Endothelial cell of umbilical vein (primary cell): ENCODE data around the gene ARHGAP15. TPM values are rescaled to one million over a fixed set of nuclear protein-coding genes. Genes with fewer than 3 reads are reported as not detected.

ENCODE experiments used
- BruUV-seq: library from RNA; stranded (reverse); fragments of 400-500 nt; replicated peaks from 2 replicates; lab custom pipeline; 2021; lab: Mats Ljungman, UMichigan
- CTCF ChIA-PET: fragments of 300-600, 350-600 bp; sonication (Branson Sonifier 250); formaldehyde crosslinking; loops from one replicate; lab custom pipeline; 2021; ENCODE audit warnings: antibody characterized with exemption, inconsistent platforms; lab: Charles Lee
- POLR2A ChIA-PET: fragments of 300-600, 350-600 bp; sonication (Branson Sonifier 250); formaldehyde crosslinking; loops from one replicate; lab custom pipeline; 2021; ENCODE audit warnings: antibody characterized with exemption, inconsistent platforms; lab: Charles Lee
- DNase-seq: peaks from one replicate; pipeline ENCODE4 v3.0.0-alpha.2; 2011; ENCODE audit warnings: low read depth, low spot score
- FAIRE-seq: peaks from 2 replicates; lab custom pipeline; 2011; peaks lifted over from hg19 to GRCh38; lab: Jason Lieb, UNC
- H2AFZ ChIP-seq: 2 replicates; pipeline ENCODE4 v1.6.0; 2012; ENCODE audit warnings: low read depth, low read length, control low read depth, inconsistent platforms
- H3K27ac ChIP-seq: 2 replicates; pipeline ENCODE4 v1.5.1; 2011; ENCODE audit warnings: low read depth, mild to moderate bottlenecking, control low read depth, low read length, moderate library complexity; ENCODE audit not compliant: insufficient read depth
- H3K27me3 ChIP-seq, 2 experiments: 2 replicates each; pipeline versions ENCODE4 v1.6.0 to v1.6.1; 2011; ENCODE audit warnings: low read length in 2 of 2, mixed read lengths in 1 of 2; ENCODE audit not compliant: control insufficient read depth in 2 of 2, insufficient read depth in 2 of 2
- H3K36me3 ChIP-seq, 2 experiments: 2 replicates in 1 of 2; 3 replicates in 1 of 2; pipeline ENCODE4 v1.5.1; 2011; ENCODE audit warnings: low read length in 2 of 2, mild to moderate bottlenecking in 1 of 2, moderate library complexity in 1 of 2; ENCODE audit not compliant: control insufficient read depth in 2 of 2, insufficient read depth in 2 of 2; ENCODE audit errors: extremely low read depth in 1 of 2
- H3K4me1 ChIP-seq: 3 replicates; pipeline ENCODE4 v1.5.1; 2011; ENCODE audit warnings: mild to moderate bottlenecking, low read length; ENCODE audit not compliant: control insufficient read depth, insufficient read depth; ENCODE audit errors: extremely low read depth
- H3K4me2 ChIP-seq: 2 replicates; pipeline ENCODE4 v1.6.1; 2011; ENCODE audit warnings: low read length, control low read depth, mixed read lengths; ENCODE audit not compliant: insufficient read depth
- H3K4me3 ChIP-seq, 3 experiments: fragments of 200-600 bp in 1 of 3; sonication (generic), shearing (Covaris generic) in 1 of 3; replicated peaks in 1 of 3; 2 replicates each; pipeline ENCODE4 v1.5.1; 2011 to 2016; ENCODE audit warnings: control low read depth in 3 of 3, low read length in 3 of 3, mild to moderate bottlenecking in 2 of 3, inconsistent platforms in 1 of 3, low read depth in 1 of 3, moderate library complexity in 1 of 3; ENCODE audit not compliant: insufficient read depth in 1 of 3
- H3K79me2 ChIP-seq: 2 replicates; pipeline ENCODE4 v1.6.0; 2012; ENCODE audit warnings: low read length, inconsistent platforms; ENCODE audit not compliant: control insufficient read depth, insufficient read depth
- H3K9ac ChIP-seq: replicated peaks from 2 replicates; pipeline ENCODE3; 2011; ENCODE audit warnings: low read length, control low read depth; ENCODE audit not compliant: insufficient read depth; ENCODE audit errors: extremely low read depth
- H3K9me1 ChIP-seq: replicated peaks from 3 replicates; pipeline ENCODE4 v1.6.0; 2011; ENCODE audit warnings: mild to moderate bottlenecking, low read length; ENCODE audit not compliant: control insufficient read depth, insufficient read depth; ENCODE audit errors: extremely low read depth
- H3K9me3 ChIP-seq: replicated peaks from 2 replicates; pipeline ENCODE4 v1.5.1; 2012; ENCODE audit warnings: low read length, inconsistent platforms; ENCODE audit not compliant: control insufficient read depth, insufficient read depth
- H4K20me1 ChIP-seq: replicated peaks from 2 replicates; pipeline ENCODE3; 2011; ENCODE audit warnings: mild to moderate bottlenecking, low read length; ENCODE audit not compliant: control insufficient read depth, insufficient read depth; ENCODE audit errors: extremely low read depth
- CTCF ChIP-seq, 2 donors: IDR thresholded peaks; 1 replicate in 1 of 2; 2 replicates in 1 of 2; pipeline ENCODE4 v1.5.1; 2011; ENCODE audit warnings: low read length in 2 of 2, mild to moderate bottlenecking in 2 of 2, moderate library complexity in 2 of 2, control low read depth in 1 of 2, inconsistent platforms in 1 of 2, low read depth in 1 of 2; ENCODE audit not compliant: insufficient read depth in 1 of 2; ENCODE audit errors: extremely low read depth in 1 of 2
- EZH2 ChIP-seq: IDR thresholded peaks from 2 replicates; pipeline ENCODE4 v1.6.1; 2012; ENCODE audit warnings: borderline replicate concordance, low read depth, mild to moderate bottlenecking, moderate library complexity, low read length, inconsistent platforms; ENCODE audit not compliant: severe bottlenecking
- FOS ChIP-seq: IDR thresholded peaks from 2 replicates; pipeline ENCODE4 v1.6.1; 2011; ENCODE audit warnings: mild to moderate bottlenecking, low read length, moderate library complexity, borderline replicate concordance; ENCODE audit not compliant: insufficient read depth
- GATA2 ChIP-seq: IDR thresholded peaks from 2 replicates; pipeline ENCODE4 v1.7.0; 2011; ENCODE audit warnings: low read depth, mild to moderate bottlenecking, moderate library complexity, mixed read lengths, low read length; ENCODE audit not compliant: insufficient read length, insufficient read depth
- JUN ChIP-seq: IDR thresholded peaks from 2 replicates; pipeline ENCODE4 v1.6.1; 2011; ENCODE audit warnings: borderline replicate concordance, low read depth; ENCODE audit not compliant: insufficient read length, insufficient read depth
- MAX ChIP-seq: IDR thresholded peaks from 2 replicates; pipeline ENCODE4 v1.6.1; 2011; ENCODE audit not compliant: insufficient read depth, insufficient read length
- MYC ChIP-seq: IDR thresholded peaks from one replicate; pipeline ENCODE4 v1.6.1; 2011; ENCODE audit warnings: mild to moderate bottlenecking, low read depth, low read length
- POLR2A ChIP-seq: IDR thresholded peaks from 2 replicates; pipeline ENCODE4 v1.6.1; 2012; ENCODE audit warnings: low read depth, mild to moderate bottlenecking, control low read depth, low read length
- POLR2AphosphoS5 ChIP-seq: IDR thresholded peaks from 2 replicates; pipeline ENCODE4 v1.6.1; 2012; ENCODE audit warnings: low read depth, mild to moderate bottlenecking, control low read depth, low read length, moderate library complexity; ENCODE audit not compliant: insufficient read depth
- dilution Hi-C: fragments of 300-500 bp; cut with MboI; formaldehyde crosslinking; loops from one replicate; pipeline ENCODE4 v1.15.0; 2019; ENCODE audit warnings: low sequenced_read_pairs; ENCODE audit not compliant: extremely low pct_ligation_motif_present
- intact Hi-C: fragments of 100-400 bp; cut with micrococcal nuclease; formaldehyde crosslinking; loops from one replicate; pipeline ENCODE4 v1.10.0; 2022
- polyA plus RNA-seq, 4 experiments: library from polyadenylated mRNA; depleted of rRNA in 3 of 4; stranded (reverse) in 3 of 4; unstranded in 1 of 4; fragments of >200 nt; gene quantifications; 2 replicates each; pipeline versions ENCODE4 v1.2.1 to v1.2.3, GENCODE V29; 2011 to 2012; ENCODE audit warnings: missing spikeins in 1 of 4
- total RNA-seq: library from RNA; stranded (reverse); gene quantifications from 2 replicates; pipeline ENCODE4 v1.2.3, GENCODE V29; 2021

Gene ARHGAP15
- total and polyA plus RNA-seq, 2 donors (not counting 3 experiments of a cell fraction or from before 2014, with no cell fraction given) = not detected

GRCh38 chr2:143521396-143521795 is 392.2 kb downstream of the ARHGAP15 start:
- ChIA-PET POLR2A (no interaction called here), CTCF (no interaction called here)
- dilution Hi-C loops = no loop called here
- H3K27ac ChIP-seq = no peak overlapping the region
- no peaks in the 10 kb centered on the region for H4K20me1 ChIP-seq
- no peak for DNase-seq
- TF ChIP-seq JUN (no peak), FOS (no peak), CTCF (IDR thresholded peaks at IDR 0.05; ENCODE audit: extremely low read depth in 1 of 2, insufficient read depth in 1 of 2, low read depth in 1 of 2, low read length in 2 of 2) (no peak), MYC (no peak), GATA2 (no peak), POLR2A (no peak), MAX (no peak), POLR2AphosphoS5 (no peak), EZH2 (no peak)
- no peak overlapping the region for H3K9ac ChIP-seq
- H3K4me3 ChIP-seq = no peak overlapping the region
- intact Hi-C loops = no loop called here
- no peak for FAIRE-seq
- H2AFZ ChIP-seq = no peak overlapping the region
- BruUV-seq = no TSS peak
- H3K27me3 ChIP-seq = no peaks in the 10 kb centered on the region
- no peaks in the 10 kb centered on the region for H3K79me2 ChIP-seq
- no peaks in the 10 kb centered on the region for H3K36me3 ChIP-seq
- H3K9me3 ChIP-seq = no peaks in the 10 kb centered on the region
- no peak overlapping the region for H3K4me2 ChIP-seq
- no peaks in the 10 kb centered on the region for H3K9me1 ChIP-seq
- no peaks in the 10 kb centered on the region for H3K4me1 ChIP-seq
